Panc1 (cell line): ENCODE data around the gene OSBPL10. TPM values are rescaled to one million over a fixed set of nuclear protein-coding genes. Genes with fewer than 3 reads are reported as not detected.
A peak's percentile ranks its signal among the peaks of the same experiment; 100 is the strongest.

Experiments used
- ATAC-seq: fragments of 200-7000 bp; cut with Tn5 transposase; 2 replicates; pipeline ENCODE4 v1.9.1; 2020; ENCODE audit warnings: mild to moderate bottlenecking, moderate library complexity
- BruUV-seq: library from RNA; stranded (reverse); fragments of 400-500 nt; replicated peaks from 2 replicates; lab custom pipeline; 2021; lab: Mats Ljungman, UMichigan
- CTCF ChIA-PET: fragments of 300-600 bp; sonication (Branson Sonifier 250); formaldehyde crosslinking; loops from one replicate; lab custom pipeline; 2022; ENCODE audit warnings: antibody characterized with exemption; lab: Charles Lee
- POLR2A ChIA-PET: fragments of 300-600 bp; sonication (Branson Sonifier 250); formaldehyde crosslinking; loops from one replicate; lab custom pipeline; 2022; ENCODE audit warnings: antibody characterized with exemption; lab: Charles Lee
- DNase-seq: peaks from one replicate; pipeline ENCODE4 v3.0.0-alpha.2; 2010; ENCODE audit warnings: low read depth, low spot score
- H3K27ac ChIP-seq: 2 replicates; pipeline ENCODE4 v1.5.1; 2011; ENCODE audit warnings: mild to moderate bottlenecking, low read length, inconsistent platforms
- H3K27me3 ChIP-seq: fragments of 200-500 bp; sonication (Bioruptor generic); 2 replicates; pipeline ENCODE4 v1.6.0; 2014; ENCODE audit warnings: low read length, inconsistent platforms; ENCODE audit not compliant: control insufficient read depth, insufficient read depth
- H3K36me3 ChIP-seq: fragments of 200-500 bp; sonication (Bioruptor generic); 2 replicates; pipeline ENCODE4 v1.5.1; 2014; ENCODE audit warnings: inconsistent platforms, mild to moderate bottlenecking, low read length, moderate library complexity; ENCODE audit not compliant: control insufficient read depth, insufficient read depth
- H3K4me1 ChIP-seq: 2 replicates; pipeline ENCODE4 v1.5.1; 2011; ENCODE audit warnings: inconsistent platforms, mild to moderate bottlenecking, low read length, moderate library complexity; ENCODE audit not compliant: control insufficient read depth, insufficient read depth
- H3K4me3 ChIP-seq, 2 experiments: 2 replicates each; pipeline ENCODE4 v1.5.1; 2011 to 2012; ENCODE audit warnings: low read depth in 2 of 2, low read length in 2 of 2, mild to moderate bottlenecking in 2 of 2, inconsistent platforms in 1 of 2, moderate library complexity in 1 of 2
- H3K9me3 ChIP-seq: fragments of 200-500 bp; sonication (Bioruptor generic); 2 replicates; pipeline ENCODE4 v1.5.1; 2014; ENCODE audit warnings: low read depth, mild to moderate bottlenecking, inconsistent platforms, low read length, moderate library complexity; ENCODE audit not compliant: control insufficient read depth, insufficient read depth
- POLR2AphosphoS5 ChIP-seq: IDR thresholded peaks from 2 replicates; pipeline ENCODE4 v1.6.1; 2012; ENCODE audit warnings: mild to moderate bottlenecking, low read depth, low read length, moderate library complexity
- SIN3A ChIP-seq: IDR thresholded peaks from 2 replicates; pipeline ENCODE4 v1.6.1; 2012; ENCODE audit warnings: low read depth, mild to moderate bottlenecking, low read length, moderate library complexity, borderline replicate concordance; ENCODE audit not compliant: insufficient read depth
- TCF7L2 ChIP-seq: IDR thresholded peaks from 2 replicates; pipeline ENCODE4 v1.6.1; 2011; ENCODE audit warnings: mild to moderate bottlenecking, low read depth, low read length, inconsistent platforms
- in situ Hi-C: cut with HindIII; loops from 2 replicates; pipeline ENCODE4 v1.10.0; 2016; ENCODE audit warnings: low sequenced_read_pairs, low pct_unique_long_range_greater_than_20kb
- intact Hi-C: fragments of 100-400 bp; cut with micrococcal nuclease; formaldehyde crosslinking; loops from one replicate; pipeline ENCODE4 v1.10.0; 2022; ENCODE audit not compliant: unreplicated experiment
- total RNA-seq: library from RNA; stranded (reverse); gene quantifications from one replicate; pipeline ENCODE4 v1.2.1, GENCODE V29; 2021; ENCODE audit not compliant: unreplicated experiment
- TF ChIP-seq, protein P1 (sequence below), 2 experiments: IDR thresholded peaks; 2 replicates each; pipeline ENCODE4 v1.6.1; 2011 to 2012; ENCODE audit warnings: low read depth in 2 of 2, control low read depth in 1 of 2, low read length in 1 of 2, mild to moderate bottlenecking in 1 of 2, moderate library complexity in 1 of 2; ENCODE audit not compliant: insufficient read depth in 1 of 2
- TF ChIP-seq, protein P2 (sequence below): fragments of 450-650 bp; IDR thresholded peaks from 2 replicates; pipeline ENCODE4 v1.5.1; 2017; ENCODE audit warnings: mild to moderate bottlenecking

The OSBPL10 gene
- total RNA-seq, 1 experiment from 2014 or later, result 88.1 TPM

DNA sequence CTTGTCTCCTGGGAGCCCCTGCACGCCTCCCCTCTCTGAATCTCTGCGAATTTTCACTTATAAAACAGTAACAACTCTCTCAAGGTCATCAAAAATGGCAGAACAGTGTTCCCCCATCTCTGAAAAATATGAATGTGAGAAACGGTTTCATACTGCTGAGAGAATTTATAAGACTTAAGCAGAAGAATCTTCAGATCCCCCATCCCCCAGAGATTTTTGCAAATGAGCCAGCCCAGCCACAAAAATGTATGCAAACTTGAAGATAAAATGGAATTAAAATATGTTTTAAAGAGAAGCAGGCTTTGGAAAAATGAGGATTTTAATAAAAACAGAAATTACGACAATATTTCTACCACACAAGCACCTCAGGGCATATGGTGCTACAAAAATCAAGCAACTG, 275.3 kb downstream of the OSBPL10 start:
- no peak for ATAC-seq
- DNase-seq, result no peak
- no peaks in the 10 kb centered on the region for H3K4me1 ChIP-seq
- no peak overlapping the region for H3K4me3 ChIP-seq
- in situ Hi-C loops, result no loop called here
- no peak overlapping the region for H3K27ac ChIP-seq
- H3K36me3 ChIP-seq, result no peaks in the 10 kb centered on the region
- no peaks in the 10 kb centered on the region for H3K9me3 ChIP-seq
- BruUV-seq, result no TSS peak
- TF ChIP-seq TCF7L2 (no peak), POLR2AphosphoS5 (no peak), SIN3A (no peak)
- TF ChIP-seq, protein P1, sequence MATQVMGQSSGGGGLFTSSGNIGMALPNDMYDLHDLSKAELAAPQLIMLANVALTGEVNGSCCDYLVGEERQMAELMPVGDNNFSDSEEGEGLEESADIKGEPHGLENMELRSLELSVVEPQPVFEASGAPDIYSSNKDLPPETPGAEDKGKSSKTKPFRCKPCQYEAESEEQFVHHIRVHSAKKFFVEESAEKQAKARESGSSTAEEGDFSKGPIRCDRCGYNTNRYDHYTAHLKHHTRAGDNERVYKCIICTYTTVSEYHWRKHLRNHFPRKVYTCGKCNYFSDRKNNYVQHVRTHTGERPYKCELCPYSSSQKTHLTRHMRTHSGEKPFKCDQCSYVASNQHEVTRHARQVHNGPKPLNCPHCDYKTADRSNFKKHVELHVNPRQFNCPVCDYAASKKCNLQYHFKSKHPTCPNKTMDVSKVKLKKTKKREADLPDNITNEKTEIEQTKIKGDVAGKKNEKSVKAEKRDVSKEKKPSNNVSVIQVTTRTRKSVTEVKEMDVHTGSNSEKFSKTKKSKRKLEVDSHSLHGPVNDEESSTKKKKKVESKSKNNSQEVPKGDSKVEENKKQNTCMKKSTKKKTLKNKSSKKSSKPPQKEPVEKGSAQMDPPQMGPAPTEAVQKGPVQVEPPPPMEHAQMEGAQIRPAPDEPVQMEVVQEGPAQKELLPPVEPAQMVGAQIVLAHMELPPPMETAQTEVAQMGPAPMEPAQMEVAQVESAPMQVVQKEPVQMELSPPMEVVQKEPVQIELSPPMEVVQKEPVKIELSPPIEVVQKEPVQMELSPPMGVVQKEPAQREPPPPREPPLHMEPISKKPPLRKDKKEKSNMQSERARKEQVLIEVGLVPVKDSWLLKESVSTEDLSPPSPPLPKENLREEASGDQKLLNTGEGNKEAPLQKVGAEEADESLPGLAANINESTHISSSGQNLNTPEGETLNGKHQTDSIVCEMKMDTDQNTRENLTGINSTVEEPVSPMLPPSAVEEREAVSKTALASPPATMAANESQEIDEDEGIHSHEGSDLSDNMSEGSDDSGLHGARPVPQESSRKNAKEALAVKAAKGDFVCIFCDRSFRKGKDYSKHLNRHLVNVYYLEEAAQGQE (IDR thresholded peaks at IDR 0.05; ENCODE audit: insufficient read depth in 1 of 2, low read depth in 2 of 2, low read length in 1 of 2), result no peak
- TF ChIP-seq, protein P2, sequence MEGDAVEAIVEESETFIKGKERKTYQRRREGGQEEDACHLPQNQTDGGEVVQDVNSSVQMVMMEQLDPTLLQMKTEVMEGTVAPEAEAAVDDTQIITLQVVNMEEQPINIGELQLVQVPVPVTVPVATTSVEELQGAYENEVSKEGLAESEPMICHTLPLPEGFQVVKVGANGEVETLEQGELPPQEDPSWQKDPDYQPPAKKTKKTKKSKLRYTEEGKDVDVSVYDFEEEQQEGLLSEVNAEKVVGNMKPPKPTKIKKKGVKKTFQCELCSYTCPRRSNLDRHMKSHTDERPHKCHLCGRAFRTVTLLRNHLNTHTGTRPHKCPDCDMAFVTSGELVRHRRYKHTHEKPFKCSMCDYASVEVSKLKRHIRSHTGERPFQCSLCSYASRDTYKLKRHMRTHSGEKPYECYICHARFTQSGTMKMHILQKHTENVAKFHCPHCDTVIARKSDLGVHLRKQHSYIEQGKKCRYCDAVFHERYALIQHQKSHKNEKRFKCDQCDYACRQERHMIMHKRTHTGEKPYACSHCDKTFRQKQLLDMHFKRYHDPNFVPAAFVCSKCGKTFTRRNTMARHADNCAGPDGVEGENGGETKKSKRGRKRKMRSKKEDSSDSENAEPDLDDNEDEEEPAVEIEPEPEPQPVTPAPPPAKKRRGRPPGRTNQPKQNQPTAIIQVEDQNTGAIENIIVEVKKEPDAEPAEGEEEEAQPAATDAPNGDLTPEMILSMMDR, result no peak
- H3K27me3 ChIP-seq, result no peaks in the 10 kb centered on the region
- ChIA-PET CTCF (no interaction called here), POLR2A (no interaction called here)
- intact Hi-C loops, result no loop called here

DNA sequence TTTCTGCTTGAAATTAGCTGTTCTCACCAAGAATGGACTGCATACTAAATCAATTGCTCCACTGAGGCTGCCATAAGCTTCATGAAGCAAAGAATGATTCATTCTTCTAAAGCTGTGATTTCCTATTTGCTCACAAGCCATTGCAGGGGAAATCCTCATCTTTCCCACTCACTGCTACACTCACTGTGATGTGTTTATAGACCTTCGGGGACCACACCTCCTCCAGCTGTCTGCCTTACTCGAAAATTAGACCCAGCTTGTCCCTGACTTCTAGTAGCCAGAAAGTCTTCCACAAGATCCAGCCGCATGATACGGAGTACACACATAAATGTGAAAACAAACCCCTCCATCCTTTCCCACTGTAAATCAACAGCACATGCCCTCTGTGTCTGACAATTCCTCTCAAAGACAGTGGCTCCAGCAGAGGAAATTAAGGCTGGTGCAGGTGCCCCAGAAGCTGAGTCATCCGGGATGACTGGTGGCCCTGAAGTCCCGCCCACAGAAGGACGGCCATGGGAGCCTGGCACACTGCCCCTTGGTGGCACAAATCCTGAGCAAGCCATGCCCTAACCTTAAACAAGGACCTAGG, 276.4 kb downstream of the OSBPL10 start:
- Histone ChIP-seq H3K4me1 (no peaks in the 10 kb centered on the region), H3K9me3 (no peaks in the 10 kb centered on the region), H3K27me3 (no peaks in the 10 kb centered on the region), H3K27ac (no peak overlapping the region), H3K36me3 (no peaks in the 10 kb centered on the region), H3K4me3 (no peak overlapping the region)
- no peak for DNase-seq
- ATAC-seq, result 0 out of 2 replicates have a peak, but pooled peaks have one; percentile 53
- intact Hi-C loops, result no loop called here
- ChIA-PET POLR2A (no interaction called here), CTCF (no interaction called here)
- TF ChIP-seq POLR2AphosphoS5 (no peak), TCF7L2 (no peak)
- TF ChIP-seq, protein P1 (IDR thresholded peaks at IDR 0.05; ENCODE audit: insufficient read depth in 1 of 2, low read depth in 2 of 2, low read length in 1 of 2), result no peak
- BruUV-seq, result no TSS peak
- in situ Hi-C loops, result no loop called here
